Body of pancreas (tissue), 4 donors: Measurements from ENCODE around the gene GOLGA6L7. TPM values are rescaled to one million over a fixed set of nuclear protein-coding genes. Genes with fewer than 3 reads are reported as not detected.

Experiments
- ATAC-seq: fragments of 150-250 bp; one replicate; pipeline ENCODE4 v1.9.1; 2016
- DNase-seq, 4 donors: peaks; one replicate each; pipeline ENCODE4 v3.0.0-alpha.2; 2019
- H3K27ac ChIP-seq, 4 donors: fragments of 200-600 bp; sonication (generic); 1 replicate in 3 of 4; 2 replicates in 1 of 4; pipeline versions ENCODE4 v1.5.1 to v1.6.1; 2016 to 2019; ENCODE audit warnings: mild to moderate bottlenecking in 1 of 4, mixed read lengths in 1 of 4, moderate library complexity in 1 of 4
- H3K27me3 ChIP-seq, 2 donors: fragments of 200-600 bp; sonication (generic); one replicate each; pipeline ENCODE4 v1.6.0; 2016; ENCODE audit warnings: mild to moderate bottlenecking in 1 of 2
- H3K36me3 ChIP-seq, 2 donors: fragments of 200-600 bp; sonication (generic); replicated peaks in 1 of 2; 2 replicates each; pipeline ENCODE4 v1.5.1; 2016; ENCODE audit warnings: low read depth in 2 of 2; ENCODE audit not compliant: insufficient read depth in 1 of 2
- H3K4me1 ChIP-seq: fragments of 200-600 bp; sonication (generic); one replicate; pipeline ENCODE4 v1.6.0; 2016
- H3K4me3 ChIP-seq, 2 donors: fragments of 200-600 bp; sonication (generic); 1 replicate in 1 of 2; 2 replicates in 1 of 2; pipeline ENCODE4 v1.5.1; 2016 to 2019
- H3K9me3 ChIP-seq, 3 donors: fragments of 200-600 bp; sonication (generic); 1 replicate in 2 of 3; 2 replicates in 1 of 3; pipeline ENCODE4 v1.5.1; 2016
- POLR2A ChIP-seq, 3 donors: fragments of 450-650 bp; IDR thresholded peaks; one replicate each; pipeline ENCODE4 v1.6.1; 2016; ENCODE audit warnings: antibody characterized with exemption in 3 of 3, mild to moderate bottlenecking in 2 of 3
- WGBS, 2 donors: methylation state at CpG; one replicate each; pipeline ENCODE4 v1.1.5; 2017; 5-methylcytosine and 5-hydroxymethylcytosine counted together
- intact Hi-C: fragments of 100-400 bp; cut with DNase I; formaldehyde crosslinking; loops from one replicate; pipeline ENCODE4 v1.15.1; 2023
- total RNA-seq, 2 donors: library from RNA; depleted of rRNA; stranded (reverse); fragments of >200 nt; gene quantifications; one replicate each; pipeline ENCODE4 v1.1.0, GENCODE V29; 2016
- TF ChIP-seq, protein P1 (sequence below), 7 experiments: fragments of 450-650 bp in 4 of 7; fragments of 200-600 bp in 3 of 7; sonication (generic) in 3 of 7; IDR thresholded peaks; one replicate each; pipeline ENCODE4 v1.5.1; 2016 to 2019; ENCODE audit warnings: antibody characterized with exemption in 7 of 7

Gene GOLGA6L7
- total RNA-seq, 2 donors from 2014 or later: not detected

DNA sequence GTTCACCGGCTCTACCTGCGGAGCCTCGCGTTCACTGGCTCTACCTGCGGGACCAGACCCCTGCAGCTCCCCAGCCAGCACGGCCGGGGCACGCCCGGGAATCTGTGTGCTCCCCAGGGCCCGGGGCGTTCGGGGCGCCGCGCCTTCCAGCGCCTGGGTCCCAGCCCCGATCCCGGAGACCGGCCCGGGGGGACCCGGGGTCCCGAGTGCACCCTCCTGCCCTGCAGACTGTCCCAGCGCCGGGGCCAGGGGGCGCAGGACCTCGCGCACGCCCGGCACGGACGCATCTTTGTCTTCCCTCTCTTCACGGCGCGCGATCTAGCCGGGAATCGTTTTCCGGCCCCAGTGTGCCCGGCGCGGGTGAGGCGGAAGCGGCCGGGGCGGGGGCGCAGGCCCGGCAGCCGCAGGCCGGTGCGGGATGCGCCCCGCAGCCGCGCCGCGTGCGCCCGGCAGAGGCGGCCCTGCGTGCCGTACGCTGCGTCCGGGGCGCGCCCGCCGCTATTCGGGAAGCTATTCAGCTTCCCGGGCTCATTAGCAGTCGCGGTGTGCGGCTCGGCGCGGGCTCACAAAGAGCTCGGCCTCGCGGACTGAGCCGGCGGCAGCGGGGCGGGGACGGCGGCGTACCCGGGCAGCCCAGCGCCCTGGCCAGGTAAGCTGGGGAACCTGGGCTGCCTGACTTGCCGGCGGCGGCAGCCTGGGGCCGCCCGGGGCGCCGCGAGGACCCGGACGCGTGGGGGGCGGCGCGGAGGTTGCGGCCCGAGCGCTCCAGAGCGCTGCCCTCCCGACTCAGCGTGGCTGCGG lies 37.4 kb upstream of the GOLGA6L7 start, which contains the start of gene APBA2:
Gene APBA2, plus strand, starts transcription at position 345 of the 801 bp plus-strand sequence. CDS start 167,911 bp downstream, outside the sequence.
- Histone ChIP-seq H3K9me3 (no peaks in the 10 kb centered on the region), H3K36me3 (no peaks in the 10 kb centered on the region), H3K4me3 (peak within 1 kb of the TSS; percentile 36 to 43), H3K27me3 (no peaks in the 10 kb centered on the region), H3K4me1 (peaks cover 41% of the 10 kb centered on the region), H3K27ac (peak within 1 kb of the TSS in 1 of 4 donors; percentile 44)
- DNase-seq (peak; percentile 36 to 64 (median 50)), ATAC-seq (peak; percentile 57)
- WGBS, 2 donors: 0% methylated on average over 104 of the region's 109 CpGs; no CpG with 5 or more reads in 1 of the 2 donors
- TF ChIP-seq, protein P1, sequence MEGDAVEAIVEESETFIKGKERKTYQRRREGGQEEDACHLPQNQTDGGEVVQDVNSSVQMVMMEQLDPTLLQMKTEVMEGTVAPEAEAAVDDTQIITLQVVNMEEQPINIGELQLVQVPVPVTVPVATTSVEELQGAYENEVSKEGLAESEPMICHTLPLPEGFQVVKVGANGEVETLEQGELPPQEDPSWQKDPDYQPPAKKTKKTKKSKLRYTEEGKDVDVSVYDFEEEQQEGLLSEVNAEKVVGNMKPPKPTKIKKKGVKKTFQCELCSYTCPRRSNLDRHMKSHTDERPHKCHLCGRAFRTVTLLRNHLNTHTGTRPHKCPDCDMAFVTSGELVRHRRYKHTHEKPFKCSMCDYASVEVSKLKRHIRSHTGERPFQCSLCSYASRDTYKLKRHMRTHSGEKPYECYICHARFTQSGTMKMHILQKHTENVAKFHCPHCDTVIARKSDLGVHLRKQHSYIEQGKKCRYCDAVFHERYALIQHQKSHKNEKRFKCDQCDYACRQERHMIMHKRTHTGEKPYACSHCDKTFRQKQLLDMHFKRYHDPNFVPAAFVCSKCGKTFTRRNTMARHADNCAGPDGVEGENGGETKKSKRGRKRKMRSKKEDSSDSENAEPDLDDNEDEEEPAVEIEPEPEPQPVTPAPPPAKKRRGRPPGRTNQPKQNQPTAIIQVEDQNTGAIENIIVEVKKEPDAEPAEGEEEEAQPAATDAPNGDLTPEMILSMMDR (IDR thresholded peaks at IDR 0.05): peak in 1 of 7 experiments; percentile 3
- no peak for TF ChIP-seq POLR2A (IDR thresholded peaks at IDR 0.05)
- intact Hi-C loops: no loop called here

DNA sequence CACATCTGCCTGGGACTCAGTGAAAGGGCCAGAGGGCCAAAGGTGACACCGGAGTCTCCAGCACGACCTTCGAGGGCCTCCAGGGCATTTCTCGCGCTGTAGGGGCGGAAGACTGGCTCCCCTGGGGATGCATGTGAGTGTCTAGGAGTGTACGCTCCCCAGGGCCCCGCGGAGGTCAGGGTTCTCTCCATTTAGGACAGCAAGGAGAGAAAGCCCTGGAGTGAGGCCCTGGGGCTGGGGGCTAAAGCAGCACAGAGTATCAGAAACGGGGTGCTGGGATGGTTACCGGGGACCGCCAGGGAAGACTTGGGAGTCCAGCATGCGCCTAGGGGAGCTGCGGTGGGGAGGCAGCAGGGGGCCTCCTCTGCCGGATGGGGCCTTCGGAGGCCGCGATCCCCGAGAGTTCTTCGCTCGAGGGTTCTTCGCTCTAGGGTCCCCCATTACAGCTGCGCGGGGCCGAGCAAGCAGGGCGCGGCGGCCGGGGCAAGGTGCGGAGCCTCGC lies 36.7 kb upstream of the GOLGA6L7 start:
- no peaks in the 10 kb centered on the region for H3K27me3 ChIP-seq
- TF ChIP-seq, protein P1 (IDR thresholded peaks at IDR 0.05): no peak
- no peak for TF ChIP-seq POLR2A (IDR thresholded peaks at IDR 0.05)
- no peaks in the 10 kb centered on the region for H3K36me3 ChIP-seq
- H3K27ac ChIP-seq: no peak overlapping the region
- no peaks in the 10 kb centered on the region for H3K9me3 ChIP-seq
- peaks cover 47% of the 10 kb centered on the region for H3K4me1 ChIP-seq
- no peak for ATAC-seq
- WGBS, 2 donors: 37 to 39% methylated on average over 26 to 30 of the region's 31 CpGs
- intact Hi-C loops: no loop called here
- DNase-seq: no peak
- H3K4me3 ChIP-seq: peak overlapping the region in 1 of 2 donors; percentile 43

DNA sequence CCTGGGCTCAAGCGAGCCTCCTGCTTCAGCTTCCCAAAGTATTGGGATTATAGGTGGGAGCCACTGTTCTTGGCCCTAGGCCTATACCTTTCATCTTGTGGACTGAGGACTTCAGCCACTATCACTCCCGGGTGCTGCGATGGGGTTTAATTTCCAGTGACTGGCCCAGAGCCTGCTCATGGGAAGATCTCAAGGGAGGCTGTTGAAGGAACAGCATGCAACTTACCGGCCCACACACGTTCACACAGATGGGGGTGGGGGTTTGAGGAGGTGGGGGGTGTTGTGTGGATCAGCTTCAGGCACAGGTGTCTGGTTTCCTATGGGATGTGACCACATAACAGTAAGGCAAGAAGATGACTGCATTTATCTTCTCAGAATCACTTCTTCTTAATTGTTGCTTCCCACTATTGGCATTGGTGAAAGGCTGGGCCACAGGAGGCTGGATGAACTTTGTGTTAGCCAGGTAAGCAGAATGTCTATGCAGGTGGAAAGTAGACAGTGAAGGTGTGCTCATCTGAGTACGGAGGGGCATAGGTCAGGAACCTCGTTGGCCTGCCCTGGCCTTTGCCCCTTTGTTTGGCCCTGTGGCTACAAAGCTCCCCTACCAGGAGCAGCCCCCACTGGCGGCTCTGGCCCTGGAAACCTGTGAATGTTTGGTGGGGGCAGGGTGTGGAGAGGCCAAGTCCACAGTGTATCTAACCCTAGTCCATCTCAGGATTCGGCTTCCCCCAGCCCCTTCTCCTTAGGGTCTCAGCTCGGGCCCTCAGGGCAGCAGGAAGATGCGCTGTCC lies 35.9 kb upstream of the GOLGA6L7 start:
- ATAC-seq (no peak), DNase-seq (no peak)
- intact Hi-C loops: no loop called here
- Histone ChIP-seq H3K36me3 (no peaks in the 10 kb centered on the region), H3K4me1 (peaks cover 47% of the 10 kb centered on the region), H3K27ac (no peak overlapping the region), H3K27me3 (no peaks in the 10 kb centered on the region), H3K4me3 (no peak overlapping the region), H3K9me3 (no peaks in the 10 kb centered on the region)
- TF ChIP-seq POLR2A (IDR thresholded peaks at IDR 0.05): no peak
- TF ChIP-seq, protein P1 (IDR thresholded peaks at IDR 0.05): no peak
- WGBS, 2 donors: 85 to 91% methylated on average over 11 of the region's 11 CpGs

DNA sequence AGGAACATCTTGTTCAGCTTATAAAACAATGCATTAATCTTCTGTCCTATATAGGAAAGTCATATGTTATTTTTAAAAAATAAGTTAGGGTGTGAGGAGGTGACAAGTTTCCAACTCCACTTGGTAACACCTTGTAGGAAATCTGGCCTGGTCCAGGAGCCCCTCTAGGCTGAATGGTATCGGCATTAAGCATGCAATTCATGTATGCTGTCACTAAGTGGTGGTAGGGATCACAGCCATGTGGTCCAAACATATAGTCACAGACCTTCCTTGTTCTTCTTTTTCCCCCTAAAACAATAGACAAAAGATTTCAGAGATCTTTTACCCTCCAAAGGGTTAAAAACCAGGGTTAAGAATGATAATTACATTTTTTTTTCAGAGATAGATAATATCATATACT lies 33.2 kb upstream of the GOLGA6L7 start:
- no peak for ATAC-seq
- H3K4me3 ChIP-seq: no peak overlapping the region
- DNase-seq: no peak
- no peaks in the 10 kb centered on the region for H3K9me3 ChIP-seq
- TF ChIP-seq, protein P1 (IDR thresholded peaks at IDR 0.05): no peak
- no peak for TF ChIP-seq POLR2A (IDR thresholded peaks at IDR 0.05)
- H3K27me3 ChIP-seq: no peaks in the 10 kb centered on the region
- WGBS, 2 donors: 95 to 100% methylated on average over 1 of the region's 1 CpG
- peaks cover 23% of the 10 kb centered on the region for H3K4me1 ChIP-seq
- H3K27ac ChIP-seq: peak overlapping the region in 1 of 4 donors; percentile 34
- intact Hi-C loops: no loop called here
- no peaks in the 10 kb centered on the region for H3K36me3 ChIP-seq
